WI38 (cell line): ENCODE data around the gene ITM2C.

Experiments used
- H3K4me3 ChIP-seq: 2 replicates; pipeline ENCODE4 v1.5.1; 2011; ENCODE audit warnings: low read depth, mild to moderate bottlenecking, control low read depth, low read length
- CTCF ChIP-seq: IDR thresholded peaks from 2 replicates; pipeline ENCODE4 v1.5.1; 2012; ENCODE audit warnings: low read depth, mild to moderate bottlenecking, control low read depth, low read length

Gene ITM2C

GRCh38 chr2:230906471-230907230 lies 41.9 kb downstream of the ITM2C start:
- TF ChIP-seq CTCF, result no peak
- no peak overlapping the region for H3K4me3 ChIP-seq

- TF ChIP-seq CTCF, result no peak
- H3K4me3 ChIP-seq, result peak overlapping the region; percentile 34
Measured at GRCh38 chr2:230907361-230908091, 42.8 kb downstream of the ITM2C start.

GRCh38 chr2:230908092-230908594 lies 43.4 kb downstream of the ITM2C start:
- H3K4me3 ChIP-seq, result peak overlapping the region; percentile 34

GRCh38 chr2:230908595-230909191 lies 44.0 kb downstream of the ITM2C start:
- H3K4me3 ChIP-seq, result peak overlapping the region; percentile 34
- TF ChIP-seq CTCF, result no peak

More at GRCh38 chr2:230908092-230908594, 43.4 kb downstream of the ITM2C start:
- no peak for TF ChIP-seq CTCF

- H3K4me3 ChIP-seq, result no peak overlapping the region
- no peak for TF ChIP-seq CTCF
Measured at GRCh38 chr2:230909841-230910545, 45.3 kb downstream of the ITM2C start.

GRCh38 chr2:230910546-230911177 lies 45.9 kb downstream of the ITM2C start:
- H3K4me3 ChIP-seq, result no peak overlapping the region
- TF ChIP-seq CTCF, result no peak
